ENCODE results near the gene MCU.
"Not testable (repeated sequence)": the region's sequence is repeated elsewhere in the genome, so short reads cannot be mapped to it uniquely, and the experiment has no call there.

The MCU gene

DNA sequence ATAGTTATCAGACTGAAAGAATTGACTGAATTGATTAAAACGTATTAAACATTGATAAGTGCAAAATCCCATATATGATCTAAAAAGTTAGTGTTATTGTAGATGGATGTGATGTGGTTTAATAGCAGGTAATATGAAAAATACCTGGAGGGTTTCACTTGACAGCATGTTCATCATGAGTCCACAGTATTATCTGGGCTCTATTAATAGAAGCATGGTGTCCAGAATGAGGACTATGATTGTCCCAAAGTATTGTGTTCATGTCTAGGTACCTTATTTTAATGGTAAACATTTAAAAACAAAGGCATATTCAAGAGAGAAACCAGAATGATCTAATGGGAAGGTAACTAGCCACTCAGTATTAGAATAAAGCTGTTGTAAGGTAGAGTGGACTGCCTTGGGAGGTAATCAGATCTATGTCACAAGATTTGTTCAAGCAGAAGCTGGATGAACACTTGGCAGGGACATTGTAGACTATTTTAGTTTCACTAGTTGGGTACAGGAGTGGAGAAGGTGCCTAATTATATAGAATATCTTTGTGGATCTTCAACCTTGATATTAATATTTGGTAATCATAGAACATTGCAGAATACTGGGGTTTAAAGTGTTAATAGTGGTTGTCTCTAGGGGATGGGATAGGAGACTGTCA lies 43.5 kb downstream of the MCU start:
- H3K4me3 ChIP-seq (ENCODE audit: low read depth, low read length) = no peak overlapping the region
- TF ChIP-seq, protein P1, sequence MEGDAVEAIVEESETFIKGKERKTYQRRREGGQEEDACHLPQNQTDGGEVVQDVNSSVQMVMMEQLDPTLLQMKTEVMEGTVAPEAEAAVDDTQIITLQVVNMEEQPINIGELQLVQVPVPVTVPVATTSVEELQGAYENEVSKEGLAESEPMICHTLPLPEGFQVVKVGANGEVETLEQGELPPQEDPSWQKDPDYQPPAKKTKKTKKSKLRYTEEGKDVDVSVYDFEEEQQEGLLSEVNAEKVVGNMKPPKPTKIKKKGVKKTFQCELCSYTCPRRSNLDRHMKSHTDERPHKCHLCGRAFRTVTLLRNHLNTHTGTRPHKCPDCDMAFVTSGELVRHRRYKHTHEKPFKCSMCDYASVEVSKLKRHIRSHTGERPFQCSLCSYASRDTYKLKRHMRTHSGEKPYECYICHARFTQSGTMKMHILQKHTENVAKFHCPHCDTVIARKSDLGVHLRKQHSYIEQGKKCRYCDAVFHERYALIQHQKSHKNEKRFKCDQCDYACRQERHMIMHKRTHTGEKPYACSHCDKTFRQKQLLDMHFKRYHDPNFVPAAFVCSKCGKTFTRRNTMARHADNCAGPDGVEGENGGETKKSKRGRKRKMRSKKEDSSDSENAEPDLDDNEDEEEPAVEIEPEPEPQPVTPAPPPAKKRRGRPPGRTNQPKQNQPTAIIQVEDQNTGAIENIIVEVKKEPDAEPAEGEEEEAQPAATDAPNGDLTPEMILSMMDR (IDR thresholded peaks at IDR 0.05; ENCODE audit: low read depth, low read length, missing control alignments) = no peak
- in situ Hi-C loops (cut with HindIII; ENCODE audit: low sequenced_read_pairs) = no loop called here
- DNase-seq (ENCODE audit: low read depth) = no peak

DNA sequence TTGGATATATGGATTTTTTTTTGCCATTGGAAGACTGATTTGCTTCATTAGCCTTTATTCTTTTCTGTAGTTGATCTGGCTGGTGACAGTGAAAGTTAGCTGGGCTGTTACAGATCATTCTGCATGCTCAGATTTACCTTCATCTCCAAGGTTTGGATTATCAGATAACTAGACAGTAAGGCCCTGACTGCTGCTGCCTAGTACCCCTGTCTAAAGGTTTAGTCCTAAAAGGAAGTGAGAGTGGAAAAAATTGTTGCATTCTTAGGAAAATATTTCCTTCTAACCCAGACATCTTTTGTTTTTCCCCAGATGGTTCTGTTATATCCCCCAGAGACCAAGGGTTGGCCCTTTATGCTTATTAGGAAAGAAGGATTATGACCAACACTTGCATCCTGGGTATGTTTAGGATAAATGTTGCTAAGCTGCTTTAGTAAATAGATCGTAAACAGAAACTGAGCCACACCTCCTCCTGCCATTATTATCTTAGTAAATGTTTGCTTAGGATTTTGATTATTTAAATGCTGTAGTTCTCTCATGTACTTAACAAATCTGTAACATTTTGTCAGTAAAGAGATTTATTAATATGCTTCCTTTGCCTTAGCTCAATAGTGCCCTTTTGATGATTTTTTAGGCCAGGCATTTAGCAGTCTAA lies 44.4 kb downstream of the MCU start:
- TF ChIP-seq, protein P1 (IDR thresholded peaks at IDR 0.05; ENCODE audit: low read depth, low read length, missing control alignments) = no peak
- in situ Hi-C loops (cut with HindIII; ENCODE audit: low sequenced_read_pairs) = no loop called here
- no peak overlapping the region for H3K4me3 ChIP-seq (ENCODE audit: low read depth, low read length)
- DNase-seq (ENCODE audit: low read depth) = peak; percentile 32

DNA sequence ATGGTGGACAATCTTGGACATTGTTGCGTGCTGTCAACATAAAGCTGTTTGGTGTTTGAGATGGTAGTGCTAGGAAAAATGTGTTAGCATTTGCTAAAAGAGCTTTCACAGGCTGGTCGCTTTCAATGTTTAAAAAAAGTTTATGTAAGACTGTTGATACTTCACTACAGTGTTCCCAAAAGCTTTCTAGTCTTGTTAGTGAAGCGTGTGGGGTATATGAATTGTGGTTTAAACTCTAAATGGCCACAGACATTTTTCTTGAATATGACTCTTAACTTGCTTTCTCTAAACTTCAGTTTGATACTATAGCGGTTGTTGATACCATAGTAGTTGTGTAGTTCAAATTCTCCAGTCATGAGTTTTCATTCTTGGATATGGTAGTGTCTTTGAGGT lies 44.9 kb downstream of the MCU start:
- in situ Hi-C loops (cut with HindIII; ENCODE audit: low sequenced_read_pairs) = no loop called here
- DNase-seq (ENCODE audit: low read depth) = no peak
- TF ChIP-seq, protein P1 (IDR thresholded peaks at IDR 0.05; ENCODE audit: low read depth, low read length, missing control alignments) = no peak
- H3K4me3 ChIP-seq (ENCODE audit: low read depth, low read length) = no peak overlapping the region

DNA sequence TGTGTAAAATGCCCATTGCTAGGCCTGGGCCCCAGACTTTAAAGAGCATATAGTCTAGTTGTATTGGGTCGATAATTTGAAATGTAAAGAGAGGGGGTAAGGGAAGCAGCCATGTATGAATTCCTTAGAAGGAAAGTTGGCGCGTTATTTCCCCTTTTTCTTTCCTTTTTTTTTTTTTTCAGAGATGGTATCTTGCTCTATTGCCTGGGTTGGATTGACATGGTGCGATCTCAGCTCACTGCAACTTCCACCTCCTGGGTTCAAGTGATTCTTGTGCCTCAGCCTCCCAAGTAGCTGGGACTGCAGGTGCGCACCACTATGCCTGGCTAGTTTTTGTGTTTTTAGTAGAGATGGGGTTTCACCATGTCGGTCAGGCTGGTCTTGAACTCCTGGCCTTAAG lies 45.4 kb downstream of the MCU start:
- in situ Hi-C loops (cut with HindIII; ENCODE audit: low sequenced_read_pairs); H3K4me3 ChIP-seq (ENCODE audit: low read depth, low read length); DNase-seq (ENCODE audit: low read depth): not testable (repeated sequence)

DNA sequence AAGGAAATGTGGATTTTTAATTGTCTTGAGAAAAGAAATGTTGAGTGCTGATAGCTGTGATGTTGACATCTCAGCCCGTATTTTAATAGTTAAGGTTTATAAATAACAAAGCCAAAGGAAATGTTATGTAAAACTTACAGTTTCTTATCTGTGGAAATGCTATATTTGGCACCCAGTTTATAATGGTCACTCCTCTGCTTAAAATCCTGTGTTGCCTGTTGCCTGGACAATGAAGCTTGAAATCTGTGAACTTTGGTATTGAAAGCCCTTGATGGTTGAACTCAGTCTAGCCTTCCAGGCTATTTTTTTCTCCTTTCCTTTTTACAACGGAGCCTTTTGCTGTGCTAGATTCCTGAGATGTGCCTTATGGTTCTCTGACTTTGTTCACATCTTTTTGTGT lies 46.5 kb downstream of the MCU start:
- DNase-seq (ENCODE audit: low read depth) = no peak
- in situ Hi-C loops (cut with HindIII; ENCODE audit: low sequenced_read_pairs) = no loop called here
- H3K4me3 ChIP-seq (ENCODE audit: low read depth, low read length) = no peak overlapping the region
- TF ChIP-seq, protein P1 (IDR thresholded peaks at IDR 0.05; ENCODE audit: low read depth, low read length, missing control alignments) = no peak

DNA sequence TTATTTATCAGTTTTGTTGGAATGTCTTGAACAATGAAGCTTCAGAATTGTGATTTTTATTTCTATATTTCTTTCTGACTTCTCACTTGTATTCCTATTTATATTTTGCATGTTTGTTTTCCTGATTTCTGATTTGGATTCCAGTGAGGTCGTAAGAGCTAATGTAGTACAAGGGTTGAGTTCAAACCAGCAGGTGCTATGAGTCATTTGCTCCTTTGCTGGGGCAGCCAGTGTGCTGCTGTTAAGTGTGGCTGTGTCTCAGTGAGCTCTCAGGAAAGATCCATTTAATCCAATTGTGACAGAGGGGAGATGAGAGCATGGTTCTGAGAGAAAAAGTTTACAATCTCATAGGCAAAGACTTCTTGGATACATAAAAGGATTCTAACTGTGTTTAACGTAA lies 48.6 kb downstream of the MCU start:
- in situ Hi-C loops (cut with HindIII; ENCODE audit: low sequenced_read_pairs) = no loop called here
- TF ChIP-seq, protein P1 (IDR thresholded peaks at IDR 0.05; ENCODE audit: low read depth, low read length, missing control alignments) = no peak
- peak; percentile 41 for DNase-seq (ENCODE audit: low read depth)
- no peak overlapping the region for H3K4me3 ChIP-seq (ENCODE audit: low read depth, low read length)

DNA sequence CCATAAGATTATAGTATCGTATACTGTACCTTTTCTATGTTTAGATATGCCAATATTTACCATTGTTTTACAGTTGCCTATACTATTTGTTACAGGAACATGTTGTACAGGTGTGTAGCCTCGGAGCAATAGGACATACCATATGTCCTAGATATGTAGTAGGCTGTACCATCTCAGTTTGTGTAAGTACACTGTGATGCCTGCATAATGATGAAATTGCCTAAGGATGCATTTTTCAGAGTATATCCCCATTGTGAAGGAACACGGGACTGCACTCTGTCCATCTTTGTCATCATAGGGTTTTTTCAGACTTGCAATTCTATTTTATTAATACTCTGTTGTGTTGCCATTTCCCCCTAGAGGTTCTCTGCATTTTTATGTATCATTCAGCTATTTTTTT lies 50.1 kb downstream of the MCU start:
- TF ChIP-seq, protein P1 (IDR thresholded peaks at IDR 0.05; ENCODE audit: low read depth, low read length, missing control alignments) = no peak
- in situ Hi-C loops (cut with HindIII; ENCODE audit: low sequenced_read_pairs) = no loop called here
- H3K4me3 ChIP-seq (ENCODE audit: low read depth, low read length) = no peak overlapping the region
- no peak for DNase-seq (ENCODE audit: low read depth)
